GM12878 (cell line): ENCODE results near the gene BMAL2. TPM values are rescaled to one million over a fixed set of nuclear protein-coding genes. Genes with fewer than 3 reads are reported as not detected.

ENCODE experiments used
- ATAC-seq: fragments of 200-7000 bp; cut with Tn5 transposase; 3 replicates; pipeline ENCODE4 v1.9.1; 2020; ENCODE audit warnings: mild to moderate bottlenecking, moderate library complexity
- BruUV-seq: library from RNA; stranded (reverse); fragments of 400-500 nt; replicated peaks from 2 replicates; lab custom pipeline; 2021; lab: Mats Ljungman, UMichigan
- CTCF ChIA-PET: fragments of 300-600 bp; sonication (Branson Sonifier 250); formaldehyde crosslinking; extraction: SDS; loops from one replicate; lab custom pipeline; 2021; ENCODE audit warnings: inconsistent platforms; lab: Yijun Ruan, JAX
- POLR2A ChIA-PET: fragments of 350-600 bp; formaldehyde crosslinking; extraction: SDS; loops from one replicate; lab custom pipeline; 2021; ENCODE audit warnings: inconsistent platforms; lab: Charles Lee
- RAD21 ChIA-PET: fragments of 300-600 bp; sonication (Branson Sonifier 250); formaldehyde crosslinking; loops from one replicate; lab custom pipeline; 2023; ENCODE audit warnings: antibody characterized with exemption; ENCODE audit not compliant: unreplicated experiment; lab: Charles Lee
- SMC1A ChIA-PET: fragments of 300-600 bp; sonication (Branson Sonifier 250); formaldehyde crosslinking; loops from one replicate; lab custom pipeline; 2023; ENCODE audit not compliant: unreplicated experiment, uncharacterized antibody; lab: Charles Lee
- DNase-seq: peaks from one replicate; pipeline ENCODE4 v3.0.0-alpha.2; 2011; ENCODE audit warnings: low read depth, low spot score
- FAIRE-seq: peaks from 3 replicates; lab custom pipeline; 2011; peaks lifted over from hg19 to GRCh38; lab: Jason Lieb, UNC
- H2AFZ ChIP-seq: 2 replicates; pipeline ENCODE4 v1.6.0; 2011; ENCODE audit warnings: low read depth, low read length, control low read depth; ENCODE audit not compliant: control insufficient read depth
- H3K27ac ChIP-seq: 2 replicates; pipeline ENCODE4 v1.5.1; 2011; ENCODE audit warnings: control low read depth; ENCODE audit not compliant: control insufficient read depth, insufficient read depth
- H3K27me3 ChIP-seq, 2 experiments: replicated peaks in 1 of 2; 2 replicates each; pipeline versions ENCODE4 v1.6.0 to v1.6.1; 2011; ENCODE audit warnings: low read length in 1 of 2; ENCODE audit not compliant: control insufficient read depth in 2 of 2, insufficient read depth in 2 of 2
- H3K36me3 ChIP-seq, 2 experiments: 2 replicates each; pipeline ENCODE4 v1.5.1; 2011; ENCODE audit warnings: low read length in 1 of 2; ENCODE audit not compliant: control insufficient read depth in 2 of 2, insufficient read depth in 2 of 2
- H3K4me1 ChIP-seq: 2 replicates; pipeline ENCODE4 v1.6.1; 2011; ENCODE audit warnings: mild to moderate bottlenecking, low read length, moderate library complexity, mixed read lengths; ENCODE audit not compliant: control insufficient read depth, insufficient read depth
- H3K4me2 ChIP-seq: 2 replicates; pipeline ENCODE4 v1.6.0; 2011; ENCODE audit warnings: control low read depth; ENCODE audit not compliant: control insufficient read depth, insufficient read depth
- H3K4me3 ChIP-seq: fragments of 200-600 bp; sonication (generic); 2 replicates; pipeline ENCODE4 v1.5.1; 2016
- H3K79me2 ChIP-seq: 2 replicates; pipeline ENCODE4 v1.6.0; 2011; ENCODE audit warnings: low read length; ENCODE audit not compliant: control insufficient read depth, insufficient read depth
- H3K9ac ChIP-seq: 2 replicates; pipeline ENCODE4 v1.8.0; 2011; ENCODE audit warnings: low read length, control low read depth, mixed read lengths; ENCODE audit not compliant: control insufficient read depth, insufficient read depth
- H3K9me3 ChIP-seq: replicated peaks from 3 replicates; pipeline ENCODE4 v1.5.1; 2011; ENCODE audit warnings: mild to moderate bottlenecking, low read length; ENCODE audit not compliant: control insufficient read depth, insufficient read depth
- H4K20me1 ChIP-seq: 2 replicates; pipeline ENCODE4 v1.6.0; 2011; ENCODE audit not compliant: control insufficient read depth, insufficient read depth
- EP300 ChIP-seq, 2 experiments: fragments of 150-350 bp in 1 of 2; IDR thresholded peaks; 2 replicates each; pipeline ENCODE4 v1.6.1; 2011 to 2012; ENCODE audit warnings: low read depth in 2 of 2, low read length in 2 of 2, borderline replicate concordance in 1 of 2, improper control_type of control experiment in 1 of 2, inconsistent platforms in 1 of 2; ENCODE audit not compliant: control insufficient read depth in 1 of 2
- GABPA ChIP-seq: IDR thresholded peaks from 2 replicates; pipeline ENCODE4 v1.6.1; 2014; ENCODE audit warnings: antibody characterized with exemption, low read depth, mild to moderate bottlenecking, inconsistent platforms
- HDAC6 ChIP-seq: fragments of 200-600 bp; sonication (generic); IDR thresholded peaks from one replicate; pipeline ENCODE4 v1.8.0; 2017; ENCODE audit warnings: antibody characterized with exemption; ENCODE audit not compliant: unreplicated experiment
- HDGF ChIP-seq: fragments of 450-650 bp; IDR thresholded peaks from 2 replicates; pipeline ENCODE4 v1.6.1; 2016; ENCODE audit warnings: antibody characterized with exemption
- IRF4 ChIP-seq: IDR thresholded peaks from 2 replicates; pipeline ENCODE4 v1.6.1; 2011; ENCODE audit warnings: low read depth, low read length
- MTA3 ChIP-seq: IDR thresholded peaks from 2 replicates; pipeline ENCODE4 v1.6.1; 2012; ENCODE audit warnings: low read length, inconsistent platforms, borderline replicate concordance
- NFIC ChIP-seq: IDR thresholded peaks from 2 replicates; pipeline ENCODE4 v1.6.1; 2012; ENCODE audit warnings: low read depth, mild to moderate bottlenecking, inconsistent platforms, low read length, moderate library complexity
- NR2F1 ChIP-seq: fragments of 450-650 bp; conservative IDR thresholded peaks from 2 replicates; pipeline ENCODE4 v1.6.1; 2017; ENCODE audit warnings: mild to moderate bottlenecking
- POLR2A ChIP-seq: IDR thresholded peaks from 2 replicates; pipeline ENCODE4 v1.6.1; 2011; ENCODE audit warnings: low read depth, mild to moderate bottlenecking, low read length
- POLR2AphosphoS5 ChIP-seq: IDR thresholded peaks from 2 replicates; pipeline ENCODE4 v1.6.1; 2011; ENCODE audit warnings: mild to moderate bottlenecking, low read length, inconsistent platforms
- SMAD1 ChIP-seq: fragments of 450-650 bp; IDR thresholded peaks from 2 replicates; pipeline ENCODE4 v1.6.1; 2018; ENCODE audit warnings: mild to moderate bottlenecking, low read depth; ENCODE audit not compliant: partially characterized antibody
- SMARCA5 ChIP-seq: fragments of 450-650 bp; IDR thresholded peaks from 2 replicates; pipeline ENCODE4 v1.6.1; 2017; ENCODE audit warnings: mild to moderate bottlenecking
- TCF3 ChIP-seq: IDR thresholded peaks from 2 replicates; pipeline ENCODE4 v1.6.1; 2012; ENCODE audit warnings: low read depth, mild to moderate bottlenecking, low read length, borderline replicate concordance; ENCODE audit not compliant: insufficient read depth
- WRNIP1 ChIP-seq: IDR thresholded peaks from 2 replicates; pipeline ENCODE4 v1.6.1; 2011; ENCODE audit warnings: low read depth, low read length, improper control_type of control experiment, borderline replicate concordance
- ZBTB40 ChIP-seq: fragments of 450-650 bp; IDR thresholded peaks from 2 replicates; pipeline ENCODE4 v1.6.1; 2016; ENCODE audit warnings: mild to moderate bottlenecking, moderate library complexity, borderline replicate concordance
- WGBS: methylation state at CpG from one replicate; pipeline ENCODE4 v1.1.6; 2016; ENCODE audit warnings: low lambda C conversion rate; ENCODE audit not compliant: insufficient replicate concordance, insufficient coverage; ENCODE audit errors: missing lambda C conversion rate; 5-methylcytosine and 5-hydroxymethylcytosine counted together
- in situ Hi-C: fragments of 300-500 bp; cut with MboI; formaldehyde crosslinking; loops from 9 replicates; pipeline ENCODE4 v1.14.3; 2018; ENCODE audit warnings: mixed read lengths
- intact Hi-C: fragments of 100-400 bp; cut with micrococcal nuclease; formaldehyde crosslinking; loops from one replicate; pipeline ENCODE4 v1.14.2; 2022; ENCODE audit not compliant: unreplicated experiment
- polyA plus RNA-seq, 11 experiments: library from polyadenylated mRNA; depleted of rRNA in 4 of 11; unstranded in 6 of 11; stranded (reverse) in 5 of 11; fragments of >200 nt; fragmentation: Nextera tagmentation in 4 of 11; fragmentation: Illumina TruSeq in 1 of 11; extraction: Ambion mirVana in 4 of 11; extraction: Trizol in 1 of 11; gene quantifications; 1 replicate in 1 of 11; 2 replicates in 10 of 11; pipeline versions ENCODE4 v1.2.1 to v1.2.3, GENCODE V29; 2011 to 2016; ENCODE audit warnings: inconsistent platforms in 2 of 11, missing spikeins in 2 of 11, low read depth in 1 of 11
- total RNA-seq, 4 experiments: library from RNA; depleted of rRNA in 3 of 4; stranded (reverse); fragments of >200 nt in 3 of 4; fragmentation: Illumina TruSeq in 1 of 4; extraction: Trizol in 1 of 4; gene quantifications; 2 replicates each; pipeline versions ENCODE4 v1.2.1 to v1.2.3, GENCODE V29; 2013 to 2021

Gene BMAL2
- total and polyA plus RNA-seq, 10 of the 15 experiments (the other 5 are each of a cell fraction or from before 2014, with no cell fraction given) = 7.9 to 53.6 (median 35.5) TPM

DNA sequence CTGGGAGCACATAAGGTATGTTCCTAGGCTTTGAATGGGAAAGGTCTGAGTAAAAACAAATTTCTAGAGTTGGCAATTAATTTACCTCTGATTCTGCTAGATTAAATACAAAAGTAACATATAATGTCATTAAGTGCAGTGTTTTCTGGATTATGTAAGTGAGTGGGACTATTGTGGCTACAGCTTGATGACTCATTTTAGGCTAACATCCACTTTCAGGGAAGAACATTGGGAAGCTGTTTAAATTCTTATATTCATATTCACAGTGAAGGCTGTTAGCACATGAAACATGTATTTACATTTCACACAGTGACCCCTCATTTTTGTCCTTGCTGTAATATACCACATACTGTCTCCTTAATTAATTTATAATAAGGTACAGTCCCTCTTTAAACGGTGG lies 13.2 kb upstream of the BMAL2 start:
- no peaks in the 10 kb centered on the region for H4K20me1 ChIP-seq
- SMC1A ChIA-PET = interaction anchor here (1.2 to 20.9 kb wide), 5 partner anchors 11 to 70 kb away, joined by 4 to 207 read pairs (median 5); no protein-coding TSS in a partner anchor
- intact Hi-C loops = no loop called here
- RAD21 ChIA-PET = interaction anchor here (1.7 to 8.8 kb wide), 2 partner anchors 12 kb away, joined by 10 to 64 read pairs; no protein-coding TSS in a partner anchor
- in situ Hi-C loops = no loop called here
- no peak overlapping the region for H3K27ac ChIP-seq
- H3K27me3 ChIP-seq = no peaks in the 10 kb centered on the region
- no peaks in the 10 kb centered on the region for H3K9me3 ChIP-seq
- CTCF ChIA-PET = interaction anchor here (1.6 to 2.1 kb wide), 2 partner anchors 8 to 65 kb away, joined by 6 read pairs; no protein-coding TSS in a partner anchor
- H3K9ac ChIP-seq = no peak overlapping the region
- TF ChIP-seq EP300 (IDR thresholded peaks at IDR 0.05; ENCODE audit: borderline replicate concordance in 1 of 2, control insufficient read depth in 1 of 2, low read depth in 2 of 2, low read length in 2 of 2) = no peak
- TF ChIP-seq NR2F1 = no peak
- TF ChIP-seq HDGF = no peak
- no peak for TF ChIP-seq WRNIP1
- no peak for TF ChIP-seq MTA3
- no peak for TF ChIP-seq NFIC
- no peak for TF ChIP-seq IRF4
- TF ChIP-seq HDAC6 = no peak
- no peak for TF ChIP-seq ZBTB40
- no peak for TF ChIP-seq POLR2A
- no peak for TF ChIP-seq TCF3
- TF ChIP-seq GABPA = no peak
- TF ChIP-seq SMARCA5 = no peak
- TF ChIP-seq POLR2AphosphoS5 = no peak
- TF ChIP-seq SMAD1 = no peak
- H3K36me3 ChIP-seq = peaks cover 6 to 28% of the 10 kb centered on the region in 2 experiments
- no peak overlapping the region for H3K4me2 ChIP-seq
- no peaks in the 10 kb centered on the region for H3K4me1 ChIP-seq
- no peak for ATAC-seq
- no peak overlapping the region for H3K4me3 ChIP-seq
- BruUV-seq = no TSS peak
- H2AFZ ChIP-seq = no peak overlapping the region
- no peak for FAIRE-seq
- POLR2A ChIA-PET = no interaction called here
- no peak for DNase-seq
- WGBS = 50% methylated on average over 1 of the region's 1 CpG
- no peaks in the 10 kb centered on the region for H3K79me2 ChIP-seq
